ENCODE measurements around the gene CHN2.

Gene CHN2

DNA sequence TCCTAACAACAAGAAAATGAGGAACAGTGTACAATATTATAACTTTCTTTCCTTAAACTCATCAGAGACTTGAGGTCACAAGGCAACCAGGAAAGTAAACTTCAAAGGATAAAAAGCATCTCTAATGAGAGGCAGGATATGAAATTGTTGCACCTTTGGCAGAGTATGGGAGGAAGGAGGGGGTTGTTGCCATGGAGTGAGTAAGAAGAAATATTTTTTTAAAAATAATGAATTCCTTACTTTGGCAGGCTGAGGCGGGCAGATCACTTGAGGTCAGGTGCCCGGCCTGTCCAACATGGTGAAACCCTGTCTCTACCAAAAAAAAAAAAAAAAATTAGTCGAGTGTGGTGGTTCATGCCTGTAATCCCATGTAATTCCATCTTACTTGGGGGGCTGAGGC, 21.1 kb upstream of the CHN2 start:
- TF ChIP-seq SP1 (IDR thresholded peaks at IDR 0.05) (no peak), ELF4 (IDR thresholded peaks at IDR 0.05) (no peak), FOXA1 (IDR thresholded peaks at IDR 0.05) (no peak), ZNF384 (IDR thresholded peaks at IDR 0.05) (no peak), BHLHE40 (IDR thresholded peaks at IDR 0.05; ENCODE audit: borderline replicate concordance) (no peak), CTBP1 (IDR thresholded peaks at IDR 0.05; ENCODE audit: borderline replicate concordance) (no peak), FOXK2 (IDR thresholded peaks at IDR 0.05) (no peak), TARDBP (IDR thresholded peaks at IDR 0.05) (no peak), NFRKB (IDR thresholded peaks at IDR 0.05) (no peak)
- TF ChIP-seq, protein P1, sequence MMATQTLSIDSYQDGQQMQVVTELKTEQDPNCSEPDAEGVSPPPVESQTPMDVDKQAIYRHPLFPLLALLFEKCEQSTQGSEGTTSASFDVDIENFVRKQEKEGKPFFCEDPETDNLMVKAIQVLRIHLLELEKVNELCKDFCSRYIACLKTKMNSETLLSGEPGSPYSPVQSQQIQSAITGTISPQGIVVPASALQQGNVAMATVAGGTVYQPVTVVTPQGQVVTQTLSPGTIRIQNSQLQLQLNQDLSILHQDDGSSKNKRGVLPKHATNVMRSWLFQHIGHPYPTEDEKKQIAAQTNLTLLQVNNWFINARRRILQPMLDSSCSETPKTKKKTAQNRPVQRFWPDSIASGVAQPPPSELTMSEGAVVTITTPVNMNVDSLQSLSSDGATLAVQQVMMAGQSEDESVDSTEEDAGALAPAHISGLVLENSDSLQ (IDR thresholded peaks at IDR 0.05) = no peak
- POLR2A ChIA-PET = no interaction called here
- CTCF ChIA-PET = no interaction called here
- no peak for DNase-seq (ENCODE audit: extremely low spot score)

DNA sequence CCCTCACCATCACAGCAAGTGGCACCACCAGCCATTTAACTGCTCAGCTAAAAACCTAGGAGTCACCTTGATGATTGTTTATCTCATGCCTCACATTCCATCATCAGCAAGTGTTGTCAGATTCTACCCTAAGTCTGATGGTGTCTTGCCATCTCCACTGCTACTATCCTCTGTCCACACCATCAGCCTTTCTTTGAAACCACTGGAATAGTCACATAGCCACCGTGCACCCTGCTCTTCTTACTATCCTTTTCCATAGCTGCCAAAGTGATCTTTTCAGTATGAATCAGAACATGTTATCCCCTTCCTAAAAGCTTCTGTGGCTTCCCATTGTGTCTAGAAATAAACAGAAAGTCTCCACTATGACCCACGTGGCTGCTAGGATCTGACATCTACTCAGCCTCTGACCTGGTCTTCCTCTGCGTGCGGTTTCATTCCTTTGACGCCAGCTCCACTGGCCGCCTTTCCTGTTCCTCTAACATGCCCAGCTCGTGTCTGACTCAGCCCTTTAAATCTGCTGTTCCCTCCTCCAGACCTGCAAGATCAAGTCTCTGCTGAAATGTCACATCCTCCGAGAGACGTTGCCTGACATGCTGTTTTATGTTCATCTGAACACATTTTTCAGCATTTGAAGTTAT, 16.5 kb upstream of the CHN2 start:
- DNase-seq (ENCODE audit: extremely low spot score) = no peak
- POLR2A ChIA-PET = no interaction called here
- CTCF ChIA-PET = interaction anchor here (2.3 kb wide), 1 partner anchor 11 kb away, joined by 10 read pairs; no protein-coding TSS in a partner anchor
- no peak for TF ChIP-seq FOXK2 (IDR thresholded peaks at IDR 0.05)
- TF ChIP-seq ARNT (IDR thresholded peaks at IDR 0.05) = no peak
- TF ChIP-seq SP1 (IDR thresholded peaks at IDR 0.05) = no peak
- TF ChIP-seq ELF4 (IDR thresholded peaks at IDR 0.05) = no peak
- TF ChIP-seq HDGF (IDR thresholded peaks at IDR 0.05; ENCODE audit: borderline replicate concordance) = no peak
- TF ChIP-seq, protein P1 (IDR thresholded peaks at IDR 0.05) = no peak
- no peak for TF ChIP-seq L3MBTL2 (conservative IDR thresholded peaks at IDR 0.05)
- TF ChIP-seq SUZ12 (IDR thresholded peaks at IDR 0.05) = no peak
- no peak for TF ChIP-seq FOXA1 (IDR thresholded peaks at IDR 0.05)
- TF ChIP-seq ZNF384 (IDR thresholded peaks at IDR 0.05) = no peak
- TF ChIP-seq FOXM1 (IDR thresholded peaks at IDR 0.05; ENCODE audit: borderline replicate concordance) = no peak
- no peak for TF ChIP-seq CTBP1 (IDR thresholded peaks at IDR 0.05; ENCODE audit: borderline replicate concordance)
- no peak for TF ChIP-seq NFRKB (IDR thresholded peaks at IDR 0.05)
- no peak for TF ChIP-seq TARDBP (IDR thresholded peaks at IDR 0.05)
- no peak for TF ChIP-seq LEF1 (IDR thresholded peaks at IDR 0.05; ENCODE audit: borderline replicate concordance)
- TF ChIP-seq BHLHE40 (IDR thresholded peaks at IDR 0.05; ENCODE audit: borderline replicate concordance) = no peak

DNA sequence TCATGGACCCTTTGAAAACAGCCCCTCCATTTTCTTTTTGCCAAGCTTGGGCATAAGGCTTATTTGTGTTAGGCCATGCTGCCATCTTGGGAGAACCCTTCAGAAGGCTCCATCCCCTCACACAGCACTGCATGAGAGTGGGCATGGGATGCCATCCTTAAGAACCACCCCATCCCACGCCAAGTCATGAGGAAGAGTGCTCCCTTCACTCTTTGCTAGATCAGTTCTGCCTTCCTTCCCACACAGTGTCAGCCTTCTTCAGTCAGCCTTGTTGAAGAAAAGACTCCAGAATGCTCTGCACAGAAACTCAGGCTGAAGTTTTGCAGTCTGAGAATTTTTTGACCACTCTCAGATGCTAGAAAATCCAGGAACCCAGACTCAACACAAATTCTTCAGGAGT, 15.5 kb upstream of the CHN2 start:
- CTCF ChIA-PET = interaction anchor here (2.3 kb wide), 1 partner anchor 10 kb away, joined by 10 read pairs; no protein-coding TSS in a partner anchor
- TF ChIP-seq TARDBP (IDR thresholded peaks at IDR 0.05) (no peak), CTBP1 (IDR thresholded peaks at IDR 0.05; ENCODE audit: borderline replicate concordance) (no peak), ELF4 (IDR thresholded peaks at IDR 0.05) (no peak), NFRKB (IDR thresholded peaks at IDR 0.05) (no peak), FOXA1 (IDR thresholded peaks at IDR 0.05) (no peak), BHLHE40 (IDR thresholded peaks at IDR 0.05; ENCODE audit: borderline replicate concordance) (no peak), ARNT (IDR thresholded peaks at IDR 0.05) (no peak), SUZ12 (IDR thresholded peaks at IDR 0.05) (no peak), FOXM1 (IDR thresholded peaks at IDR 0.05; ENCODE audit: borderline replicate concordance) (no peak), ZNF384 (IDR thresholded peaks at IDR 0.05) (no peak), L3MBTL2 (conservative IDR thresholded peaks at IDR 0.05) (no peak), HDGF (IDR thresholded peaks at IDR 0.05; ENCODE audit: borderline replicate concordance) (no peak), LEF1 (IDR thresholded peaks at IDR 0.05; ENCODE audit: borderline replicate concordance) (no peak)
- TF ChIP-seq, protein P1 (IDR thresholded peaks at IDR 0.05) = no peak
- no peak for DNase-seq (ENCODE audit: extremely low spot score)
- POLR2A ChIA-PET = interaction anchor here (1.4 kb wide), 1 partner anchor 10 kb away, joined by 3 read pairs; no protein-coding TSS in a partner anchor

DNA sequence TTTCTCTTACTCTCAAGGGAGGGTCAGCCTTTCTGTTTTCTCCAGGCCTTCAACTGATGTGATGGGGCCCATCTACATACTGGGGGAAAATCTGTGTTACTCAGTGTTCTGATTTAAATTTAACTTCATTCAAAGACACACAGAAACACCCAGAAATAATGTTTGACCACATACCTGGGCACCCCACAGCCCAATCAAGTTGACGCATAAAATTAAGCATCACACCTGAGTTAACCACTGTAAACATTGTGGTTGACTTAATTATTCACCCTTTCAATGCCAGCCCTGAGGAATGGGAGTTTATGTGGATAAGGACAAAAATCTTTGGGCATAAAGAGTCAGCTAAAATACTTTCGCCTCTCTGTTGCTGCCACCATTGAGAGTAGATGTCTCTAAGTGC, 10.0 kb upstream of the CHN2 start:
- no peak for TF ChIP-seq FOXM1 (IDR thresholded peaks at IDR 0.05; ENCODE audit: borderline replicate concordance)
- TF ChIP-seq HDGF (IDR thresholded peaks at IDR 0.05; ENCODE audit: borderline replicate concordance) = no peak
- TF ChIP-seq NFRKB (IDR thresholded peaks at IDR 0.05) = no peak
- no peak for TF ChIP-seq SUZ12 (IDR thresholded peaks at IDR 0.05)
- TF ChIP-seq L3MBTL2 (conservative IDR thresholded peaks at IDR 0.05) = no peak
- TF ChIP-seq CTBP1 (IDR thresholded peaks at IDR 0.05; ENCODE audit: borderline replicate concordance) = no peak
- TF ChIP-seq BHLHE40 (IDR thresholded peaks at IDR 0.05; ENCODE audit: borderline replicate concordance) = no peak
- TF ChIP-seq ARNT (IDR thresholded peaks at IDR 0.05) = no peak
- TF ChIP-seq SP1 (IDR thresholded peaks at IDR 0.05) = no peak
- no peak for TF ChIP-seq FOXA1 (IDR thresholded peaks at IDR 0.05)
- TF ChIP-seq, protein P1 (IDR thresholded peaks at IDR 0.05) = no peak
- no peak for TF ChIP-seq ZNF384 (IDR thresholded peaks at IDR 0.05)
- TF ChIP-seq LEF1 (IDR thresholded peaks at IDR 0.05; ENCODE audit: borderline replicate concordance) = no peak
- no peak for TF ChIP-seq ELF4 (IDR thresholded peaks at IDR 0.05)
- TF ChIP-seq FOXK2 (IDR thresholded peaks at IDR 0.05) = no peak
- TF ChIP-seq TARDBP (IDR thresholded peaks at IDR 0.05) = no peak
- CTCF ChIA-PET = no interaction called here

DNA sequence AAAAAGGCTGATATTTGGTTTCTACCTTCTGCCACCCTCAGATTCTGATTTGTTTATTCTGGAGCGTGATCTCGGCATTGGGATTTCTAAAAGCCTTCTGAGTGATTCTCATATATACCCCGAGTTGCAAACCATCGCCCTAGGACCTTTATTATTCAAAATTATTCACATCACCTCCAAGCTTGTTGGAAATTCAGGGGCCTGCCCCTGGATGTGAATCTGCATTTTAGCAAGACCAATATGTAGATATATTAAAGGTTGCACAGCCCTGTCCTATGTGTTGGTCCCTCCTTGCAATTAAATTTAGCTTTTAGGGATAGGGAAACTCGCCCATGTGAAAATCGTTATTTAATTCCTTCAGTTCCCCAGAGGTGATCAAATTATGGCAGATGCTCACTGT, 9.0 kb upstream of the CHN2 start:
- POLR2A ChIA-PET = no interaction called here
- CTCF ChIA-PET = no interaction called here
- no peak for DNase-seq (ENCODE audit: extremely low spot score)
- TF ChIP-seq FOXK2 (IDR thresholded peaks at IDR 0.05) (no peak), SP1 (IDR thresholded peaks at IDR 0.05) (no peak), FOXM1 (IDR thresholded peaks at IDR 0.05; ENCODE audit: borderline replicate concordance) (no peak), ZNF384 (IDR thresholded peaks at IDR 0.05) (no peak), CTBP1 (IDR thresholded peaks at IDR 0.05; ENCODE audit: borderline replicate concordance) (no peak), HDGF (IDR thresholded peaks at IDR 0.05; ENCODE audit: borderline replicate concordance) (no peak), ARNT (IDR thresholded peaks at IDR 0.05) (no peak), TARDBP (IDR thresholded peaks at IDR 0.05) (no peak), ELF4 (IDR thresholded peaks at IDR 0.05) (no peak), SUZ12 (IDR thresholded peaks at IDR 0.05) (no peak), L3MBTL2 (conservative IDR thresholded peaks at IDR 0.05) (no peak), BHLHE40 (IDR thresholded peaks at IDR 0.05; ENCODE audit: borderline replicate concordance) (no peak), FOXA1 (IDR thresholded peaks at IDR 0.05) (no peak), NFRKB (IDR thresholded peaks at IDR 0.05) (no peak), LEF1 (IDR thresholded peaks at IDR 0.05; ENCODE audit: borderline replicate concordance) (no peak)
- TF ChIP-seq, protein P1 (IDR thresholded peaks at IDR 0.05) = no peak

More for the DNA sequence above, 10.0 kb upstream of the CHN2 start:
- POLR2A ChIA-PET = no interaction called here
- no peak for DNase-seq (ENCODE audit: extremely low spot score)
